Activated CD8-positive, alpha-beta memory T cell treated with anti-CD3 and anti-CD28 coated beads, Interleukin-2, amount 50 U/mL, for 24 hours (primary cell): ENCODE measurements around the gene EGLN2.
A peak's percentile ranks its signal among the peaks of the same experiment; 100 is the strongest.
"Not testable (repeated sequence)": the region's sequence is repeated elsewhere in the genome, so short reads cannot be mapped to it uniquely, and the experiment has no call there.

Experiments used
- DNase-seq: peaks from one replicate; pipeline ENCODE4 v3.0.0-alpha.2; 2020; ENCODE audit errors: extremely low read depth

The EGLN2 gene

GRCh38 chr19:40819479-40820234 is 20.7 kb downstream of the EGLN2 start:
- not testable (repeated sequence) for DNase-seq

- no peak for DNase-seq
Observed at GRCh38 chr19:40822161-40822560, 23.2 kb downstream of the EGLN2 start.

DNA sequence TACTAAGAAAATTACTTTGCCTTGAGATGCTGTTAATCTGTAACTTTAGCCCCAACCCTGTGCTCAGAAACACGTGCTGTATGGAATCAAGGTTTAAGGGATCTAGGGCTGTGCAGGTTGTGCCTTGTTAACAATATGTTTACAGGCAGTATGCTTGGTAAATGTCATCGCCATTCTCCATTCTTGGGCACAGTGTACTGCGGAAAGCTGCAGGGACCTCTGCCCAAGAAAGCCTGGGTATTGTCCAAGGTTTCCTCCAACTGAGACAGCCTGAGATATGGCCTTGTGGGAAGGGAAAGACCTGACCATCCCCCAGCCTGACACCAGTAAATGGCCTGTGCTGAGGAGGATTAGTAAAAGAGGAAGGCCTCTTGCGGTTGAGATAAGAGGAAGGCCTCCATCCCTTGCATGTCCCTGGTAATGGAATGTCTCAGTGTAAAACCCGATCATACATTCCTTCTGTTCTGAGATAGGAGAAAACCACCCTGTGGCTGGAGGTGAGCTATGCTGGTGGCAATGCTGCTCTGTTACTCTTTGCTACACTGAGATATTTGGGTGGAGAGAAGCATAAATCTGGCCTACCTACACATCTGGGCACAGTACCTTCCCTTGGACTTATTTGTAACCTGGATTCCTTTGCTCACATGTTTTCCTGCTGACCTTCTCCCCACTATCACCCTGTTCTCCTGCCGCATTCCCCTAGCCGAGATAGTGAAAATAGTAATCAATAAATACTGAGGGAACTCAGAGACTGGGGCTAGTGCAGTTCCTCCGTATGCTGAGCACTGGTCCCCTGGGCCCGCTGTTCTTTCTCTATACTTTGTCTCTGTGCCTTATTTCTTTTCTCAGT is 23.9 kb downstream of the EGLN2 start:
- not testable (repeated sequence) for DNase-seq

DNA sequence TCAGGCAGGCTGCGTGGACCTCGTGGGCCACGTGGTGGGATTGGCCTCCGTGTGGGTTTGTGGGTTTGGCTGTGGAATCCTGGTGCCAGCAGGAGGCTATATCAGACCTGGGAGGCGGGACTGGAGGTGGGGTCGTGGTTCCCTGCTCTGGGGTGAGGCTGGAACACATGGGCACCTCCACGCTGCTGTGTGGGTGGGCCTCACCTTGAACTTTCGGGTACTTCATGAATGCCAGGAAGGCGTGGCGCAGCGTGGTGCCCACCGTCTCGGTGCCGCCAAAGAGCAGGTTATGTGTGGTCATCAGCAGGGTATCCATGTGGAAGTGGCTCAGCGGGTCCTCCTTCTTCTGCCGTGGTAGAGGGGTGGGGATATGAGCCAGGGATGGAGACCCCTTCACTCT is 25.9 kb downstream of the EGLN2 start:
- DNase-seq, result not testable (repeated sequence)

DNA sequence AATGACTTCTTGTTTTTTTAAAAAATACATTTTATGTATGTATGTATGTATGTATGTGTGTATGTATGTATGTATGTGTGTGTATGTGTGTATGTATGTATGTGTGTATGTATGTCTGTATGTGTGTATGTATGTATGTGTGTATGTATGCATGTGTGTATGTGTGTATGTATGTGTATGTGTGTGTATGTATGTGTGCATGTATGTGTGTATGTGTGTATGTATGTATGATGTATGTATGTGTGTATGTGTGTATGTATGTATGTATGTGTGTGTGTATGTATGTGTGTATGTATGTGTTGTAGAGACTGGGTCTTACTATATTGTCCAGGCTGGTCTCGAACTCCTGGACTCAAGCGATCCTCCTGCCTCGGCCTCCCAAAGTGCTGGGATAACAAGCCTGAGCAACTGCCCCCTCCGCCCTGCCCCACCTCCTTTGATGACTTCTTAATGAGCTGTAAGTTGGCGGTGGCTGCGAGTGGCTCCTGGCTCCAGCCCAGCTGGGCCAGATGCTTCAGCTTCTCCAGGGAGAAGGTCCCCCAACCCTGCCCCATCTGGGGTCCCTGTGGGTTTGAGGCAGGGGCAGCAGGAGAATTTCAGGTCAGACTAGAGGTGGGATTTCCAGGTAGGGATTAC is 26.6 kb downstream of the EGLN2 start:
- DNase-seq, result not testable (repeated sequence)

DNA sequence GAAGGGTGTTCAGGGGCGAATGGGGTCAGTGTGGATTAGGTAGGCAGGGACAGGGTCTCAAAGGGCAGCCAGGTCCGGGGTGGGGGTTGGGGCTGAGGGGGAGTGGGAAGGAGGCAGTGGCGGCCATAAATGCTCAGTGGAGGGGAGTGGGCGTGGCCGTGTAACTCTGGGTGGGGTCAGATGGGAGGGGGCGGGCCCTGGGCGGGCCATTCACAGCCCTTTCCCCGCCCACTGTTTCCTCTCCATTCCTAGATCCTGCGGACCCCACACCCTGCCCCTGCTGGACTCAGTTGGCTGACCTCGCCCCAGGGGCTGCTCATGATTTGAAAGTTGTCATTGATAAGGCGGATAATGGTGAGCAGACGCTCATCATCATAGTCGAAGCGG is 27.3 kb downstream of the EGLN2 start:
- not testable (repeated sequence) for DNase-seq

DNA sequence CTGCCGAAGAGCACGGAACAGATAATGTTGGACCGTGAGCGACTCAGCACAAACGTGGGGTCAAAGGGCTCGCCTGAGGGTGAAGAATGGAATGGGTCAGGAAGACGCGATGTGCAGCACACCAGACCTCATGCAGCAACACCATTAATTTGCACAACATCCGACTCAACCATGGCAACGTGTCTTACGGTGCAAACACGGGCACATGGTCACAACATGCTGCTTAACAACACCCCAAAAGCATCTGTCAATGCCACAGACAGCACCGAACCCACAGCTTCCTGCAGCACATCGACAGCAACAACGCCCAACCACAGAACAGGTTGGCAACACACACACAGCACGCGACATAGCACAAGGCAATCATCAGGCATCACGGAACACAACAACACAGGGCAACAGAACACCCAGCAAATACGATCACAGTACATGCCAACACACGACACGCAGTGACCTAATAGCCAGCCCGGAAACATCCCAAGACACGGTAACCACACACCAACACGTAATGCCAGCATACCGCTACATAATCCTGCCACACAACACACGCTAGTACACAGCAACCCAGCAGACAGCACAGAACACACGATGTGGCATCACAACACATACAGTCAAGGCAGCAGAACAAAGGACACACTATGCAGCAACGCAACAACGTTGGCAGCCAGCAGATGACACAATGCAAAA is 27.9 kb downstream of the EGLN2 start:
- not testable (repeated sequence) for DNase-seq

DNA sequence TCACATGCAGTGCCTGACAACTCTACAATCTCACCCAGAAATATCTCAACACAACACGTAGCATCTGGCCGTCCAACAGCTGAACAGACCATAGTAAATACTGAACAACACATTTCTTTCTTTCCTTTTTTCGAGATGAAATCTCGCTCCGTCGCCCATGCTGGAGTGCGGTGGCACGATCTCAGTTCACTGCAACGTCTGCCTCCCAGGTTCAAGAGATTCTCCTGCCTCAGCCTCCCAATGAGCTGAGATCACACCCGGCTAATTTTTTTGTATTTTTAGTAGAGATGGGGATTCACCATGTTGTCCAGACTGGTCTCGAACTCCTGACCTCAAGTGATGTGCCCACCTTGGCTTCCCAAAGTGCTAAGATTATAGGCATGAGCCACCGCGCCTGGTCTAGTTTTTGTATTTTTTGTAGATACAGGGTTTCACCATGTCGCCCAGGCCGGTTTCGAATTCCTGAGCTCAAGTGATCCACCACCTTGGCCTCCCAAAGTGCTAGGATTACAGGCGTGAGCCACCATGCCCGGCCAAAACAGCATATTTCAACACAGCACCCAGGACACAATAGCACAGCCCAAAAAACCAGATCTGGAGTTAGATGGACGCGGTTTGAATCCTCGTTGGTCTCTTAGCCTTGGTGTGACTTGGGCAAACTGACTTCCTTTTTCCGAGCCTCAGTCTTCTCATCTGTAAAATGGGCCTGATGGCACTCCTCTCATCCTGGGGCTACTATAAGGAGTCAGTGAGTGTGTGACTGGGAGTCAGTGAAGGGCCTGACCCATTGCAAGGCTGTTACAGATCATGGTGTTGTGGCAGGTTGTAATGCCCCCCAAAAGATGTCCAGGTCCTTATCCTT is 28.6 kb downstream of the EGLN2 start:
- no peak for DNase-seq

GRCh38 chr19:40829205-40829604 is 30.2 kb downstream of the EGLN2 start:
- no peak for DNase-seq

DNA sequence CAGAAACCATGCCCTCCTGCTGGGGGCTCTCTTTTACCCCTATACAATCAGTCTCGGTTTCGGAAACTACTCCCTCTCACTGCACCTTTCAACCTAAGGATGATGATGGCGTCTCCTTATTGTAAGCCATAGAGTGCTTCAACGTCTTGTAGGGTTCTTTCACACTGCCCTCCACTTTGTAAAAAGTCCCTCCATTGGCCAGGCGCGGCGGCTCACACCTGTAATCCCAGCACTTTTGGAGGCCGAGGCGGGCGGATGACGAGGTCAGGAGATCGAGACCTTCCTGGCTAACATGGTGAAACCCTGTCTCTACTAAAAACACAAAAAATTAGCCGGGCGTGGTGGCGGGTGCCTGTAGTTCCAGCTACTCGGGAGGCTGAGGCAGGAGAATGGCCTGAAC is 31.8 kb downstream of the EGLN2 start:
- not testable (repeated sequence) for DNase-seq

DNA sequence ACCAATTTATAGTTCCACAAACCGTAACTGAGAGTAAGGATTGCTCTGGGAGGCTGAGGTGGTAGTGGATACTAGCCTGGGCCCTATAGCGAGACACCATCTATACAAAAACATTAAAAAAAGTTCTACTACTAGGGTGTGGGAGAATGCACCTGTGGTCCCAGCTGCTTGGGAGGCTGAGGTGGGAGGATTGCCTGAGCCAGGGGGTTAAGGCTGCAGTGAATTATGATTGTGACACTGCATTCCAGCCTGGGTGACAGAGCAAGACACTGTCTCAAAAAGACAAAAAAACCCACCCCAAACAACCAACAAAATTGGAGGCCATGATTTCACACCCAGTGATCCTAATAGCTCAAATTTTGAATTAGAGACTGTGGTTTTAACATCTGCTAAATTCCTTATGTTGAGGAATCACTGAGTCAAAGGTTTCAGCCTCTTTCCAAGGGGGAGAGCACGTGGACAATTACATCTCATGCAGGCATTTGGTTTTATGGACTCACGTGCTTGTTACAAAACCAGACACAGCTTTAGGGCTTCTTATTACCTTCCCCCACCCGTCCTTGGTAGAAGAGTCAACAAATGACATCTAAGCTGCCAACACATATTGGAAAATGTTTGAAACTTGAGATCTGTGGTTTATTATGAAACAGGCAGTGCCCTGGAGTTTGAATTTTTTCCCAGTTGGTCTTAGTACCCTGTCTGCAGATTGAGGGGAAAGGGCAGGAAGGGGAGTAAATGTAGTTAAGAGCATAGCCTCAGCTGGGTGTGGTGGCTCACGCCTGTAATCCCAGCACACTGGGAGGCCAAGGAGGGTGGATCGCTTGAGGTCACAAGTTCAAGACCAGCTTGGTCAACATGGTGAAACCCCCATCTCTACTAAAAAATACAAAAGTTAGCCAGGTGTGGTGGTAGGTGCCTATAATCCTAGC is 32.8 kb downstream of the EGLN2 start:
- no peak for DNase-seq

DNA sequence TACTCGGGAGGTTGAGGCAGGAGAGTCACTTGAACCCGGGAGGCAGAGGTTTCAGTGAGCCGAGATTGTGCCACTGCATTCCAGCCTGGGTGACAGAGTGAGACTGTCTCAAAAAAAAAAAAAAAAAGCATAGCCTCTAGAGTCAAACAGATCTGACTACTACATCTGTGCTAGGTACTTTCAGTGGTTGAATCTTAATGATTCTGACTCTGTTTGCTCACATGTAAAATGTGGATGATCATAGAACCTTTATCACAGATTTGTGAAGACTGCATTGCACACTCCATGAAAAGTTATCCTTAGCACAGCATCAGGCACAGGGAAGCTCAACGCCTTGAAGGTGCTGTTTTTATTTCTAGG is 33.4 kb downstream of the EGLN2 start:
- DNase-seq, result not testable (repeated sequence)

GRCh38 chr19:40833728-40834533 is 34.9 kb downstream of the EGLN2 start:
- not testable (repeated sequence) for DNase-seq

DNA sequence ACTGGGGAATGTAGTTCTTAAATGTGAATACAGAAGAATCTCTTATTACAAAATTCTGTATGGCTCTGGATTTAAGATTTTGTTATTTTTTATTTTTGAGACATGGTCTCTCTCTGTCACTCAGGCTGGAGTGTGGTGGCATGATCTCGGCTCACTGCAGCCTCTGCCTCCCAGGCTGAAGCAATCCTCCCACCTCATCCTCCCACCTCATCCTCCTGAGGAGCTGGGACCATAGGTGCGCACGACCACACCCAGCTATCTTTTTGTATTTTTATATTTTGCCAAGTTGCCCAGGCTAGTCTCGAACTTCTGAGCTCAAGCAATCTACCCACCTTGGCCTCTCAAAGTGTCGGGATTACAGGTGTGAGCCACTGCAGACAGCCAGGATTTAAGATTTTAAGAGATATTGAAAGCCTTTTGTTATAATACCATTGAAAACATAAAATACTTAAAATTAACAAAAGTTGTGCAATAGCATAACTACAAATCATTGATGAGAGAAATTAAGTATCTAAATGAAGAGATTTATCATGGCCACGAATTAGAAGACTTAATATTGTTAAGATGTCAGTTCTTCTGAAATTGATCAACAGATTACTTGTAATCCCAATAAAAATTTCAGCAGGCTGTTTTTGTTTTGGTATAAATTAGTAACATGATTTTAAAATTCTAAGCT is 37.9 kb downstream of the EGLN2 start:
- DNase-seq, result no peak

DNA sequence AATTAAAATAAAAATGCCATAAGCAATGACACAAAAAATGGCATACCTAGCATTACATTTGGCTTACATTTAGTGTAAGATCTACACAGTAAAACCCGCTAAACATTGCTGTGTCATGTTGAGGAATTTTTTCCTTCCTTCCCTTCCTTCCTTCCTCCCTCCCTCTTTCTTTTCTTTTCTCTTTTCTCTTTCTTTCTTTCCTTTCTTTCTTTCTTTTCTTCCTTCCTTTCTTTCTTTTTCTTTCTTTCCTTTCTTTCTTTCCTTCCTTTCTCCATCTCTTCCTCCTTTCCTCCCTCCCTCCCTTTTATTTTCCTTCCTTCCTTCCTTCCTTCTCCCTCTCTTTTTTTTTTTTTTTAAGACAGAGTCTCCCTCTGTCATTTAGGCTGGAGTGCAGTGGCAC is 39.5 kb downstream of the EGLN2 start:
- not testable (repeated sequence) for DNase-seq

DNA sequence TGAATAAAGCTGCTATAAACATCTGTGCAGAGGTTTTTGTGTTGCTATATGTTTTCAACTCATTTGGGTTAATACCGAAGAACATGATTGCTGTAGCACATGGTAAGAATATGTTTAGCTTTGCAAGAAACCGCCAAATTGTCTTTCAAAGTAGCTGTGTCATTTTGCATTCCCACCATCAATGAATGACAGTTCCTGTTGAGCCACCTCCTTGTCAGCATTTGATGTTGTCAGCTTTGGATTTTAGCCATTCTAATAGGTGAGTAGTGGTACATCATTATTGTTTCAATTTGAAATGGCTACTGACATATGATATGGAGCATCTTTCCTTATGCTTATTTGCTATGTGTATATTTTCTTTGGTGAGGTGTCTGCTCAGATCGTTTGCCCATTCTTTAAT is 43.0 kb downstream of the EGLN2 start:
- not testable (repeated sequence) for DNase-seq

GRCh38 chr19:40842997-40843652 is 44.1 kb downstream of the EGLN2 start:
- not testable (repeated sequence) for DNase-seq

GRCh38 chr19:40843653-40844052 is 44.7 kb downstream of the EGLN2 start:
- peak; percentile 40 for DNase-seq
